Right lobe of liver (tissue), 4 donors: ENCODE data around the gene ERVH48-1.
"Not testable (repeated sequence)": the region's sequence is repeated elsewhere in the genome, so short reads cannot be mapped to it uniquely, and the experiment has no call there.

Source experiments
- CTCF ChIP-seq, 4 donors: fragments of 200-600 bp in 3 of 4; fragments of 450-650 bp in 1 of 4; IDR thresholded peaks; one replicate each; pipeline versions ENCODE4 v1.5.1 to v1.8.0; 2016 to 2022; ENCODE audit warnings: antibody characterized with exemption in 4 of 4, mild to moderate bottlenecking in 2 of 4
- POLR2A ChIP-seq: fragments of 450-650 bp; IDR thresholded peaks from one replicate; pipeline ENCODE4 v1.6.1; 2017; ENCODE audit warnings: antibody characterized with exemption, mild to moderate bottlenecking
- donor health status: DM: no; HTN: no; CAD: no.
- donor health status: DM: no; HTN: no; CAD: no.
- donor health status: DM: no; HTN: yes; CAD: no.

GRCh38 chr21:42933973-42934372 is 8.5 kb upstream of the ERVH48-1 start:
- not testable (repeated sequence) for TF ChIP-seq POLR2A; CTCF (IDR thresholded peaks at IDR 0.05)
